ENCODE data around the gene SFXN5.

The SFXN5 gene

GRCh38 chr2:73067043-73067442 lies 4.5 kb downstream of the SFXN5 start:
- Histone ChIP-seq H3K4me1 (ENCODE audit: control insufficient read depth, insufficient read depth, low read length) (peaks cover 12% of the 10 kb centered on the region), H3K36me3 (ENCODE audit: control insufficient read depth in 2 of 2, insufficient read depth in 1 of 2, low read length in 2 of 2) (peaks cover 3% of the 10 kb centered on the region in 2 experiments; a peak in 2 of 3 replicates), H3K4me3 (ENCODE audit: low read depth, low read length) (no peak overlapping the region), H3K27ac (ENCODE audit: extremely low read depth, low read depth, low read length) (no peak overlapping the region), H3K9me3 (ENCODE audit: control insufficient read depth, insufficient read depth, low read depth, low read length) (no peaks in the 10 kb centered on the region)
- CTCF ChIA-PET, result no interaction called here
- POLR2A ChIA-PET, result no interaction called here
- TF ChIP-seq, protein P1, sequence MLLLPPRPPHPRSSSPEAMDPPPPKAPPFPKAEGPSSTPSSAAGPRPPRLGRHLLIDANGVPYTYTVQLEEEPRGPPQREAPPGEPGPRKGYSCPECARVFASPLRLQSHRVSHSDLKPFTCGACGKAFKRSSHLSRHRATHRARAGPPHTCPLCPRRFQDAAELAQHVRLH (tag by site-specific recombination; IDR thresholded peaks at IDR 0.05), result no peak
- no peak for TF ChIP-seq ZNF830 (tag by site-specific recombination; IDR thresholded peaks at IDR 0.05; ENCODE audit: low read depth)
- no peak for TF ChIP-seq ZNF791 (tag by site-specific recombination; IDR thresholded peaks at IDR 0.05)
- TF ChIP-seq ZNF426 (tag by site-specific recombination; IDR thresholded peaks at IDR 0.05), result no peak
- TF ChIP-seq KLF1 (tag by site-specific recombination; IDR thresholded peaks at IDR 0.05), result no peak
- no peak for TF ChIP-seq ZNF266 (tag by site-specific recombination; IDR thresholded peaks at IDR 0.05; ENCODE audit: low read depth)
- TF ChIP-seq ZNF354C (tag by site-specific recombination; IDR thresholded peaks at IDR 0.05; ENCODE audit: borderline replicate concordance, low read depth), result no peak
- TF ChIP-seq, protein P2, sequence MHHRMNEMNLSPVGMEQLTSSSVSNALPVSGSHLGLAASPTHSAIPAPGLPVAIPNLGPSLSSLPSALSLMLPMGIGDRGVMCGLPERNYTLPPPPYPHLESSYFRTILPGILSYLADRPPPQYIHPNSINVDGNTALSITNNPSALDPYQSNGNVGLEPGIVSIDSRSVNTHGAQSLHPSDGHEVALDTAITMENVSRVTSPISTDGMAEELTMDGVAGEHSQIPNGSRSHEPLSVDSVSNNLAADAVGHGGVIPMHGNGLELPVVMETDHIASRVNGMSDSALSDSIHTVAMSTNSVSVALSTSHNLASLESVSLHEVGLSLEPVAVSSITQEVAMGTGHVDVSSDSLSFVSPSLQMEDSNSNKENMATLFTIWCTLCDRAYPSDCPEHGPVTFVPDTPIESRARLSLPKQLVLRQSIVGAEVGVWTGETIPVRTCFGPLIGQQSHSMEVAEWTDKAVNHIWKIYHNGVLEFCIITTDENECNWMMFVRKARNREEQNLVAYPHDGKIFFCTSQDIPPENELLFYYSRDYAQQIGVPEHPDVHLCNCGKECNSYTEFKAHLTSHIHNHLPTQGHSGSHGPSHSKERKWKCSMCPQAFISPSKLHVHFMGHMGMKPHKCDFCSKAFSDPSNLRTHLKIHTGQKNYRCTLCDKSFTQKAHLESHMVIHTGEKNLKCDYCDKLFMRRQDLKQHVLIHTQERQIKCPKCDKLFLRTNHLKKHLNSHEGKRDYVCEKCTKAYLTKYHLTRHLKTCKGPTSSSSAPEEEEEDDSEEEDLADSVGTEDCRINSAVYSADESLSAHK (tag by site-specific recombination; IDR thresholded peaks at IDR 0.05), result no peak
- TF ChIP-seq, protein P3, sequence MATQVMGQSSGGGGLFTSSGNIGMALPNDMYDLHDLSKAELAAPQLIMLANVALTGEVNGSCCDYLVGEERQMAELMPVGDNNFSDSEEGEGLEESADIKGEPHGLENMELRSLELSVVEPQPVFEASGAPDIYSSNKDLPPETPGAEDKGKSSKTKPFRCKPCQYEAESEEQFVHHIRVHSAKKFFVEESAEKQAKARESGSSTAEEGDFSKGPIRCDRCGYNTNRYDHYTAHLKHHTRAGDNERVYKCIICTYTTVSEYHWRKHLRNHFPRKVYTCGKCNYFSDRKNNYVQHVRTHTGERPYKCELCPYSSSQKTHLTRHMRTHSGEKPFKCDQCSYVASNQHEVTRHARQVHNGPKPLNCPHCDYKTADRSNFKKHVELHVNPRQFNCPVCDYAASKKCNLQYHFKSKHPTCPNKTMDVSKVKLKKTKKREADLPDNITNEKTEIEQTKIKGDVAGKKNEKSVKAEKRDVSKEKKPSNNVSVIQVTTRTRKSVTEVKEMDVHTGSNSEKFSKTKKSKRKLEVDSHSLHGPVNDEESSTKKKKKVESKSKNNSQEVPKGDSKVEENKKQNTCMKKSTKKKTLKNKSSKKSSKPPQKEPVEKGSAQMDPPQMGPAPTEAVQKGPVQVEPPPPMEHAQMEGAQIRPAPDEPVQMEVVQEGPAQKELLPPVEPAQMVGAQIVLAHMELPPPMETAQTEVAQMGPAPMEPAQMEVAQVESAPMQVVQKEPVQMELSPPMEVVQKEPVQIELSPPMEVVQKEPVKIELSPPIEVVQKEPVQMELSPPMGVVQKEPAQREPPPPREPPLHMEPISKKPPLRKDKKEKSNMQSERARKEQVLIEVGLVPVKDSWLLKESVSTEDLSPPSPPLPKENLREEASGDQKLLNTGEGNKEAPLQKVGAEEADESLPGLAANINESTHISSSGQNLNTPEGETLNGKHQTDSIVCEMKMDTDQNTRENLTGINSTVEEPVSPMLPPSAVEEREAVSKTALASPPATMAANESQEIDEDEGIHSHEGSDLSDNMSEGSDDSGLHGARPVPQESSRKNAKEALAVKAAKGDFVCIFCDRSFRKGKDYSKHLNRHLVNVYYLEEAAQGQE (tag by site-specific recombination; IDR thresholded peaks at IDR 0.05), result no peak
- TF ChIP-seq ZNF596 (tag by site-specific recombination; IDR thresholded peaks at IDR 0.05), result no peak
- no peak for TF ChIP-seq PRDM1 (tag by site-specific recombination; IDR thresholded peaks at IDR 0.05)
- TF ChIP-seq, protein P4, sequence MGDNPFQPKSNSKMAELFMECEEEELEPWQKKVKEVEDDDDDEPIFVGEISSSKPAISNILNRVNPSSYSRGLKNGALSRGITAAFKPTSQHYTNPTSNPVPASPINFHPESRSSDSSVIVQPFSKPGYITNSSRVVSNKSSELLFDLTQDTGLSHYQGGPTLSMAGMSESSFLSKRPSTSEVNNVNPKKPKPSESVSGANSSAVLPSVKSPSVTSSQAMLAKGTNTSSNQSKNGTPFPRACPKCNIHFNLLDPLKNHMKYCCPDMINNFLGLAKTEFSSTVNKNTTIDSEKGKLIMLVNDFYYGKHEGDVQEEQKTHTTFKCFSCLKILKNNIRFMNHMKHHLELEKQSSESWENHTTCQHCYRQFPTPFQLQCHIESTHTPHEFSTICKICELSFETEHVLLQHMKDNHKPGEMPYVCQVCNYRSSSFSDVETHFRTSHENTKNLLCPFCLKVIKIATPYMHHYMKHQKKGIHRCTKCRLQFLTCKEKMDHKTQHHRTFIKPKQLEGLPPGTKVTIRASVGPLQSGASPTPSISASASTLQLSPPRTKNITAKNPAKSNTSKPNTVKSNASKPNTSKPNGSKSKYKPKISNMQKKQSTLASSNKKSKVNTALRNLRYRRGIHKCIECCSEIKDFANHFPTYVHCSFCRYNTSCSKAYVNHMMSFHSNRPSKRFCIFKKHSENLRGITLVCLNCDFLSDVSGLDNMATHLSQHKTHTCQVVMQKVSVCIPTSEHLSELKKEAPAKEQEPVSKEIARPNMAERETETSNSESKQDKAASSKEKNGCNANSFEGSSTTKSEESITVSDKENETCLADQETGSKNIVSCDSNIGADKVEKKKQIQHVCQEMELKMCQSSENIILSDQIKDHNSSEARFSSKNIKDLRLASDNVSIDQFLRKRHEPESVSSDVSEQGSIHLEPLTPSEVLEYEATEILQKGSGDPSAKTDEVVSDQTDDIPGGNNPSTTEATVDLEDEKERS (tag by site-specific recombination; IDR thresholded peaks at IDR 0.05), result no peak
- no peak for TF ChIP-seq ZNF404 (tag by site-specific recombination; IDR thresholded peaks at IDR 0.05)
- no peak for TF ChIP-seq SETDB1 (IDR thresholded peaks at IDR 0.05; ENCODE audit: insufficient read length, low read length)
- no peak for TF ChIP-seq ZNF146 (tag by site-specific recombination; IDR thresholded peaks at IDR 0.05)
- no peak for TF ChIP-seq ZNF169 (tag by site-specific recombination; IDR thresholded peaks at IDR 0.05)
- TF ChIP-seq ZNF138 (tag by site-specific recombination; IDR thresholded peaks at IDR 0.05; ENCODE audit: borderline replicate concordance), result no peak
- TF ChIP-seq ZNF155 (tag by site-specific recombination; IDR thresholded peaks at IDR 0.05), result no peak
- TF ChIP-seq ZNF514 (tag by site-specific recombination; IDR thresholded peaks at IDR 0.05), result no peak

Data from HEK293 (cell line).